H1 (cell line): ENCODE results near the gene TSR3. TPM values are rescaled to one million over a fixed set of nuclear protein-coding genes. Genes with fewer than 3 reads are reported as not detected.

Experiments
- CEBPB ChIP-seq: IDR thresholded peaks from 2 replicates; pipeline ENCODE4 v1.6.1; 2012; ENCODE audit warnings: low read depth, low read length
- CREB1 ChIP-seq: IDR thresholded peaks from 2 replicates; pipeline ENCODE4 v1.6.1; 2012; ENCODE audit warnings: inconsistent platforms
- EGR1 ChIP-seq: IDR thresholded peaks from 2 replicates; pipeline ENCODE4 v1.6.1; 2011; ENCODE audit warnings: low read depth, low read length, borderline replicate concordance
- GABPA ChIP-seq: IDR thresholded peaks from 2 replicates; pipeline ENCODE4 v1.6.1; 2011; ENCODE audit warnings: mild to moderate bottlenecking, low read length, moderate library complexity, borderline replicate concordance; ENCODE audit not compliant: insufficient read depth
- GTF2F1 ChIP-seq: IDR thresholded peaks from 2 replicates; pipeline ENCODE4 v1.6.1; 2012; ENCODE audit warnings: low read depth, low read length, improper control_type of control experiment, borderline replicate concordance
- HDAC2 ChIP-seq, 2 experiments: fragments of 300-600 bp in 1 of 2; sonication (generic) in 1 of 2; IDR thresholded peaks; 2 replicates each; pipeline ENCODE4 v1.6.1; 2011 to 2012; ENCODE audit warnings: low read depth in 2 of 2, low read length in 2 of 2, mild to moderate bottlenecking in 2 of 2, moderate library complexity in 2 of 2, borderline replicate concordance in 1 of 2, inconsistent platforms in 1 of 2
- HDAC6 ChIP-seq: IDR thresholded peaks from one replicate; pipeline ENCODE4 v1.7.1; 2012; ENCODE audit warnings: low read depth, mild to moderate bottlenecking, inconsistent platforms, low read length, moderate library complexity
- JUN ChIP-seq: IDR thresholded peaks from 2 replicates; pipeline ENCODE4 v1.6.1; 2011; ENCODE audit warnings: low read depth, mild to moderate bottlenecking, improper control_type of control experiment, low read length
- KDM5A ChIP-seq: fragments of 200-600 bp; IDR thresholded peaks from 2 replicates; pipeline ENCODE4 v1.7.1; 2012; ENCODE audit warnings: mild to moderate bottlenecking, low read length, inconsistent platforms, mixed read lengths
- MAFK ChIP-seq: IDR thresholded peaks from 2 replicates; pipeline ENCODE4 v1.6.1; 2012; ENCODE audit warnings: low read depth, mild to moderate bottlenecking, improper control_type of control experiment, low read length
- NANOG ChIP-seq: IDR thresholded peaks from 2 replicates; pipeline ENCODE4 v1.6.1; 2011; ENCODE audit warnings: low read length, low read depth, mild to moderate bottlenecking, inconsistent platforms; ENCODE audit not compliant: insufficient read depth, poor library complexity, severe bottlenecking
- NRF1 ChIP-seq: IDR thresholded peaks from 2 replicates; pipeline ENCODE4 v1.6.1; 2011; ENCODE audit warnings: mild to moderate bottlenecking, low read depth, low read length, improper control_type of control experiment
- POU5F1 ChIP-seq: IDR thresholded peaks from 2 replicates; pipeline ENCODE4 v1.6.1; 2011; ENCODE audit warnings: low read depth, mild to moderate bottlenecking, low read length, moderate library complexity
- RBBP5 ChIP-seq: IDR thresholded peaks from 2 replicates; pipeline ENCODE4 v1.7.1; 2012; ENCODE audit warnings: low read depth, mild to moderate bottlenecking, inconsistent platforms, low read length, moderate library complexity, borderline replicate concordance
- RNF2 ChIP-seq: fragments of 200-900, 300-1000 bp; sonication (generic); IDR thresholded peaks from 2 replicates; pipeline ENCODE4 v1.7.1; 2016; ENCODE audit warnings: borderline replicate concordance, low read depth, mild to moderate bottlenecking, antibody characterized with exemption, low read length; ENCODE audit not compliant: poor library complexity, severe bottlenecking; ENCODE audit errors: missing control alignments
- SIX5 ChIP-seq: IDR thresholded peaks from 2 replicates; pipeline ENCODE4 v1.6.1; 2011; ENCODE audit warnings: mild to moderate bottlenecking, low read depth, low read length
- SP1 ChIP-seq: IDR thresholded peaks from 2 replicates; pipeline ENCODE4 v1.6.1; 2011; ENCODE audit warnings: low read depth, low read length
- SP2 ChIP-seq: IDR thresholded peaks from 2 replicates; pipeline ENCODE4 v1.6.1; 2012; ENCODE audit warnings: mild to moderate bottlenecking, low read length, inconsistent platforms
- TAF7 ChIP-seq: optimal IDR thresholded peaks from 2 replicates; pipeline ENCODE3; 2011; ENCODE audit warnings: low read depth, mild to moderate bottlenecking, inconsistent platforms, low read length, moderate library complexity, borderline replicate concordance
- TBP ChIP-seq: IDR thresholded peaks from 2 replicates; pipeline ENCODE4 v1.6.1; 2011; ENCODE audit warnings: low read depth, low read length, improper control_type of control experiment
- polyA plus RNA-seq, 7 experiments: library from polyadenylated mRNA; depleted of rRNA in 3 of 7; stranded (reverse) in 5 of 7; unstranded in 2 of 7; fragments of >200 nt in 5 of 7; fragments of 200-250 nt in 2 of 7; gene quantifications; 1 replicate in 5 of 7; 2 replicates in 1 of 7; 4 replicates in 1 of 7; pipeline versions ENCODE4 v1.2.1 to v1.2.3, GENCODE V29; 2011 to 2013; ENCODE audit warnings: missing spikeins in 2 of 7, mixed read lengths in 2 of 7
- total RNA-seq: library from RNA; stranded (reverse); fragmentation: NEBNext Ultra II Directional; extraction: Animal tissue kit (Norgen Biotek cat#: 25700); gene quantifications from 2 replicates; pipeline ENCODE4 v1.2.1, GENCODE V29; 2021
- TF ChIP-seq, protein P1 (sequence below): IDR thresholded peaks from 2 replicates; pipeline ENCODE4 v1.6.1; 2011; ENCODE audit warnings: low read length, improper control_type of control experiment

The TSR3 gene
- total and polyA plus RNA-seq, 2 of the 8 experiments (the other 6 are each of a cell fraction or from before 2014, with no cell fraction given) = 43.1 to 52.3 TPM

GRCh38 chr16:1351582-1352362 is at the start of gene TSR3, which contains the start of gene GNPTG (continued):
- peak; percentile 80 for TF ChIP-seq CREB1
- TF ChIP-seq EGR1 = 0 out of 2 replicates have a peak, but pooled peaks have one; percentile 5
- 0 out of 2 replicates have a peak, but pooled peaks have one; percentile 24 for TF ChIP-seq RBBP5
- no peak for TF ChIP-seq RNF2
- TF ChIP-seq SP1 = no peak
- peak; percentile 69; the same call in 1 of the 2 replicates for TF ChIP-seq TBP
- TF ChIP-seq, protein P1, sequence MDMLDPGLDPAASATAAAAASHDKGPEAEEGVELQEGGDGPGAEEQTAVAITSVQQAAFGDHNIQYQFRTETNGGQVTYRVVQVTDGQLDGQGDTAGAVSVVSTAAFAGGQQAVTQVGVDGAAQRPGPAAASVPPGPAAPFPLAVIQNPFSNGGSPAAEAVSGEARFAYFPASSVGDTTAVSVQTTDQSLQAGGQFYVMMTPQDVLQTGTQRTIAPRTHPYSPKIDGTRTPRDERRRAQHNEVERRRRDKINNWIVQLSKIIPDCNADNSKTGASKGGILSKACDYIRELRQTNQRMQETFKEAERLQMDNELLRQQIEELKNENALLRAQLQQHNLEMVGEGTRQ = peak; percentile 99
- TF ChIP-seq POU5F1 = no peak
- peak; percentile 48 for TF ChIP-seq NRF1
- no peak for TF ChIP-seq MAFK
- TF ChIP-seq SP2 = no peak
- TF ChIP-seq HDAC6 = no peak
- peak; percentile 91 for TF ChIP-seq GTF2F1
- TF ChIP-seq TAF7 = peak; percentile 82
- TF ChIP-seq CEBPB = no peak
- peak; percentile 89 for TF ChIP-seq GABPA
- no peak for TF ChIP-seq SIX5
- TF ChIP-seq KDM5A = peak; percentile 96
- TF ChIP-seq HDAC2 (IDR thresholded peaks at IDR 0.05; ENCODE audit: borderline replicate concordance in 1 of 2, low read depth in 2 of 2, low read length in 2 of 2) = peak; percentile 43 to 97; a peak in 2 of 4 replicates
- no peak for TF ChIP-seq JUN
- peak; percentile 89 for TF ChIP-seq NANOG
